ENCODE results near the gene LPCAT2. TPM values are rescaled to one million over a fixed set of nuclear protein-coding genes. Genes with fewer than 3 reads are reported as not detected.

LPCAT2 gene
- total and polyA plus RNA-seq, 2 experiments from 2014 or later: 7.8 to 23.8 TPM

DNA sequence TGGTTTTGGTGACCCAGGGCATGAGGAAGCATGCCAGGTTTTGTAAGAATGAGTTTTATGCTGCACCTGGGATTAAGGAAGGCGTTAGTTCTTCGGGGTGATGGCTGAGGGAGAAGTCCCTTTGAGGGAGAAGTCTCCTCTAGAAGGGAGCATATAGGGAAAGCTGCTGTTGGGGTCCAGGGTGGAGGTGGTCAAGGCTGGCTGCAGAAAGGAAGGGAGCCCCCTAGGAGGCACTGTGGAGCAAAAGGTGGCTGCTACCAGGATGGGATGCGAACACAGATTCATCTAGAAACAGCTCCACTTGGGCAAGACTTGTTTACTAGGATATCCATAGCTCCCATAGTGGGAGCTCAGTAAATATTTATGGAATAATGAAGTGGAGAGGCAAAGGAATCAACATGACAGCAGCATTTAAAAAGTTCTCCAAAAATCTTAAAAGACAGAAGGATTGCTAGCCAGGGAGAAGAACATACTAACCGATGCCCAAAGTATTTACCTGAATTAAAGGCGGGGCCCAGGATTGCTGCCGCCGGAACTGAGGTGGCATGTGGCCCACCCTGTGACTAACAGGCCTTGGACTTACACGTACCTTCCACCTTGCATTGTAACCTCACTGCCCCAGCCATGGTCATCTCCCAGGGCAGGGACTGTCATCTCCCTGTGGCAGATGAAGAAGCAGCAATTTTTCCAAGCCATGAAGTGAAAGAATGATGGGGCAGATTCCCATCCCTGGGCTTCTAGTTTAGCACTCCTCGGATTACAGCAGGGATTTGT, 7.1 kb upstream of the LPCAT2 start:
- H3K79me2 ChIP-seq (replicated peaks; ENCODE audit: insufficient read depth): no peaks in the 10 kb centered on the region
- H4K20me1 ChIP-seq (replicated peaks; ENCODE audit: insufficient read depth): no peaks in the 10 kb centered on the region; the same call in 1 of the 2 replicates
- H3K27ac Mint-ChIP-seq: no peak overlapping the region
- H3K4me3 Mint-ChIP-seq: no peak overlapping the region; the same call in 2 of the 3 replicates
- no peaks in the 10 kb centered on the region; the same call in 1 of the 2 replicates for H3K36me3 ChIP-seq (ENCODE audit: insufficient read depth)
- H3K4me1 Mint-ChIP-seq: no peaks in the 10 kb centered on the region; the same call in 2 of the 3 replicates
- H2AFZ ChIP-seq: no peak overlapping the region
- peak; percentile 55 for DNase-seq (ENCODE audit: low spot score)
- no peaks in the 10 kb centered on the region for H3K27me3 ChIP-seq (ENCODE audit: insufficient read depth)
- H3K36me3 Mint-ChIP-seq (ENCODE audit: low read depth): peaks cover 20% of the 10 kb centered on the region
- peaks cover 5% of the 10 kb centered on the region for H3K4me1 ChIP-seq (ENCODE audit: insufficient read depth)
- ATAC-seq: peak; percentile 76
- H3K9me3 Mint-ChIP-seq: no peaks in the 10 kb centered on the region
- H3K4me2 ChIP-seq: no peak overlapping the region
- TF ChIP-seq, protein P1, sequence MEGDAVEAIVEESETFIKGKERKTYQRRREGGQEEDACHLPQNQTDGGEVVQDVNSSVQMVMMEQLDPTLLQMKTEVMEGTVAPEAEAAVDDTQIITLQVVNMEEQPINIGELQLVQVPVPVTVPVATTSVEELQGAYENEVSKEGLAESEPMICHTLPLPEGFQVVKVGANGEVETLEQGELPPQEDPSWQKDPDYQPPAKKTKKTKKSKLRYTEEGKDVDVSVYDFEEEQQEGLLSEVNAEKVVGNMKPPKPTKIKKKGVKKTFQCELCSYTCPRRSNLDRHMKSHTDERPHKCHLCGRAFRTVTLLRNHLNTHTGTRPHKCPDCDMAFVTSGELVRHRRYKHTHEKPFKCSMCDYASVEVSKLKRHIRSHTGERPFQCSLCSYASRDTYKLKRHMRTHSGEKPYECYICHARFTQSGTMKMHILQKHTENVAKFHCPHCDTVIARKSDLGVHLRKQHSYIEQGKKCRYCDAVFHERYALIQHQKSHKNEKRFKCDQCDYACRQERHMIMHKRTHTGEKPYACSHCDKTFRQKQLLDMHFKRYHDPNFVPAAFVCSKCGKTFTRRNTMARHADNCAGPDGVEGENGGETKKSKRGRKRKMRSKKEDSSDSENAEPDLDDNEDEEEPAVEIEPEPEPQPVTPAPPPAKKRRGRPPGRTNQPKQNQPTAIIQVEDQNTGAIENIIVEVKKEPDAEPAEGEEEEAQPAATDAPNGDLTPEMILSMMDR (conservative IDR thresholded peaks at IDR 0.05; ENCODE audit: low read depth in 2 of 2): peak; percentile 59 to 65
- no peak for TF ChIP-seq POLR2AphosphoS5 (IDR thresholded peaks at IDR 0.05; ENCODE audit: low read depth)
- H3K27me3 Mint-ChIP-seq (ENCODE audit: insufficient read depth, low read depth, poor library complexity): peaks cover 2% of the 10 kb centered on the region
- H3F3A ChIP-seq (replicated peaks; ENCODE audit: low read depth): no peaks in the 10 kb centered on the region
- H3K4me3 ChIP-seq: no peak overlapping the region
- H3K27ac ChIP-seq (ENCODE audit: low read depth): no peak overlapping the region
- H3K9me2 ChIP-seq (ENCODE audit: insufficient read depth): no peaks in the 10 kb centered on the region

DNA sequence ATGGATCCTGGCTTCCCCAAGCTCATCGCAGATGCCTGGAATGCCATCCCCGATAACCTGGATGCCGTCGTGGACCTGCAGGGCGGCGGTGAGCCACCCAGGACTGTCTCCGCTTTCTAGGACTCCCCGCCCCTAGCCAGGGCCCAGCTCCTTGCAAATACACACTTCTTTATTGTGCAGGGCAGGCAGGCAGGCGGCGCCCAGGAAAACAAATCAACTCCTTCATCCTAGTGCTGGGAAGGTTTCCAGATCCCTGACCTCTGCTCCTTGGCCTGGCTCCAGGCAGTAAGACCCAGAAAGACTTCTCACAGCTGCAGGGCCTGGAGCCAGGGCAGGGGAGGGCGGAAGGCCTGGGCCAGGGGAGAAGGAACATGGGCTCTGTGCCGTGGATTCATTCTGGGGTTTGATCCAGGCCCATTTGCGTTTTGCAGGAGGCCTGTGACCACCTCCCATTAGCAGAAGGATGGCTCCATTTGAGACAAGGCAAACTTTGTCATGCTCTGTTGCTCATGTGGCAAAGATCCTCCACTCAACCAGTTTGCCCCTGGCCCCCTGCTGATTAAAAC, 6.0 kb upstream of the LPCAT2 start:
- DNase-seq (ENCODE audit: low spot score) (peak; percentile 49), ATAC-seq (peak; percentile 73)
- H4K20me1 ChIP-seq (replicated peaks; ENCODE audit: insufficient read depth): no peaks in the 10 kb centered on the region; the same call in 1 of the 2 replicates
- no peak overlapping the region for H3K27ac ChIP-seq (ENCODE audit: low read depth)
- TF ChIP-seq ZNF331 (CRISPR knock-in tag; IDR thresholded peaks at IDR 0.05; ENCODE audit: low read depth): no peak
- no peak for TF ChIP-seq NANOG (IDR thresholded peaks at IDR 0.05; ENCODE audit: borderline replicate concordance)
- H3K4me2 ChIP-seq: no peak overlapping the region
- no peaks in the 10 kb centered on the region for H3K9me3 Mint-ChIP-seq
- no peak overlapping the region for H2AFZ ChIP-seq
- no peaks in the 10 kb centered on the region for H3F3A ChIP-seq (replicated peaks; ENCODE audit: low read depth)
- no peaks in the 10 kb centered on the region for H3K27me3 ChIP-seq (ENCODE audit: insufficient read depth)
- no peaks in the 10 kb centered on the region for H3K79me2 ChIP-seq (replicated peaks; ENCODE audit: insufficient read depth)
- H3K36me3 Mint-ChIP-seq (ENCODE audit: low read depth): peaks cover 17% of the 10 kb centered on the region
- no peaks in the 10 kb centered on the region for H3K9me2 ChIP-seq (ENCODE audit: insufficient read depth)
- peaks cover 5% of the 10 kb centered on the region for H3K4me1 ChIP-seq (ENCODE audit: insufficient read depth)
- no peaks in the 10 kb centered on the region; the same call in 1 of the 2 replicates for H3K36me3 ChIP-seq (ENCODE audit: insufficient read depth)
- H3K4me3 Mint-ChIP-seq: no peak overlapping the region
- no peak overlapping the region for H3K4me3 ChIP-seq
- no peak overlapping the region for H3K27ac Mint-ChIP-seq
- H3K27me3 Mint-ChIP-seq (ENCODE audit: insufficient read depth, low read depth, poor library complexity): peaks cover 2% of the 10 kb centered on the region
- no peaks in the 10 kb centered on the region; the same call in 2 of the 3 replicates for H3K4me1 Mint-ChIP-seq

DNA sequence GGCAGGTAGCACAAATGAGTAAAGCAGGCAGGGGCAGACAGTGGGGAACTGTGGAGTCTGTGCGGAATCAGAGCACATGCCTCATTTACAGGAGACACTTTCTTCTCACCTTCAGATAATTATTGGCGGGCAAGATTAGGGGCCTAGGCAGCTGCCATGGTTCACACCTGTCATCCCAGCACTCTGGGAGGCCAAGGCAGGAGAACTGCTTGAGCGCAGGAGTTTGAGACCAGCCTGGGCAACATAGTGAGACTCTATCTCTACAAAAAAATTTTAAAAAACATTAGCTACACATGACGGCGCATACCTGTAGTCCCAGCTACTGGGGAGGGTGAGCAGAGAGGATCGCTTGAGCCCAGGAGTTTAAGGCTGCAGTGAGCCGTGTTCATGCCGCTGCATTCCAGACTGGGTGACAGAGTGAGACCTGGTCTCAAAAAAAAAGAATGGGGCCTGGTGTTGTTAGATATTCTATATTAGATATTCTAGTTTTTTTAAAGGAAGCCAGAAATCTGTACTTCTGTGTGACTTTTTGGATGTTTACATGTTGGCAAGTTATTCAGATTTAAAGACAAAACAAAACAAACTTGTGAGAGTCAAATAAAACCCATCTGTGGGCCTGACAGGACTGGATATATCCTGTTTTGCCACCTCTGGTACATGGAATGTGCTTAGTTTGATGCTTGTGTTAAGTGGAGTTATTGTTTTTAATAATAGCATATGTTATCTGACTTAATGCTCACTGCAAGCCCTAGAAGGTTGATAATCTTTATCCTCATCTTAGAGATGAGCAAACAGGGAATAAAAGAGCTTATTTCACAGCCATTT, 4.9 kb upstream of the LPCAT2 start:
- no peak overlapping the region for H3K27ac ChIP-seq (ENCODE audit: low read depth)
- H3K9me2 ChIP-seq (ENCODE audit: insufficient read depth): no peaks in the 10 kb centered on the region
- no peaks in the 10 kb centered on the region; the same call in 2 of the 3 replicates for H3K4me1 Mint-ChIP-seq
- H4K20me1 ChIP-seq (replicated peaks; ENCODE audit: insufficient read depth): no peaks in the 10 kb centered on the region; the same call in 1 of the 2 replicates
- H3K36me3 ChIP-seq (ENCODE audit: insufficient read depth): no peaks in the 10 kb centered on the region; the same call in 1 of the 2 replicates
- peaks cover 2% of the 10 kb centered on the region for H3K27me3 Mint-ChIP-seq (ENCODE audit: insufficient read depth, low read depth, poor library complexity)
- no peak for DNase-seq (ENCODE audit: low spot score)
- H3K27me3 ChIP-seq (ENCODE audit: insufficient read depth): no peaks in the 10 kb centered on the region
- no peaks in the 10 kb centered on the region for H3K79me2 ChIP-seq (replicated peaks; ENCODE audit: insufficient read depth)
- no peak overlapping the region for H3K27ac Mint-ChIP-seq
- no peak overlapping the region for H3K4me3 ChIP-seq
- no peak overlapping the region for H3K4me2 ChIP-seq
- peaks cover 11% of the 10 kb centered on the region for H3K36me3 Mint-ChIP-seq (ENCODE audit: low read depth)
- no peak overlapping the region for H3K4me3 Mint-ChIP-seq
- no peaks in the 10 kb centered on the region for H3K9me3 Mint-ChIP-seq
- TF ChIP-seq NANOG (IDR thresholded peaks at IDR 0.05; ENCODE audit: borderline replicate concordance): no peak
- TF ChIP-seq, protein P2, sequence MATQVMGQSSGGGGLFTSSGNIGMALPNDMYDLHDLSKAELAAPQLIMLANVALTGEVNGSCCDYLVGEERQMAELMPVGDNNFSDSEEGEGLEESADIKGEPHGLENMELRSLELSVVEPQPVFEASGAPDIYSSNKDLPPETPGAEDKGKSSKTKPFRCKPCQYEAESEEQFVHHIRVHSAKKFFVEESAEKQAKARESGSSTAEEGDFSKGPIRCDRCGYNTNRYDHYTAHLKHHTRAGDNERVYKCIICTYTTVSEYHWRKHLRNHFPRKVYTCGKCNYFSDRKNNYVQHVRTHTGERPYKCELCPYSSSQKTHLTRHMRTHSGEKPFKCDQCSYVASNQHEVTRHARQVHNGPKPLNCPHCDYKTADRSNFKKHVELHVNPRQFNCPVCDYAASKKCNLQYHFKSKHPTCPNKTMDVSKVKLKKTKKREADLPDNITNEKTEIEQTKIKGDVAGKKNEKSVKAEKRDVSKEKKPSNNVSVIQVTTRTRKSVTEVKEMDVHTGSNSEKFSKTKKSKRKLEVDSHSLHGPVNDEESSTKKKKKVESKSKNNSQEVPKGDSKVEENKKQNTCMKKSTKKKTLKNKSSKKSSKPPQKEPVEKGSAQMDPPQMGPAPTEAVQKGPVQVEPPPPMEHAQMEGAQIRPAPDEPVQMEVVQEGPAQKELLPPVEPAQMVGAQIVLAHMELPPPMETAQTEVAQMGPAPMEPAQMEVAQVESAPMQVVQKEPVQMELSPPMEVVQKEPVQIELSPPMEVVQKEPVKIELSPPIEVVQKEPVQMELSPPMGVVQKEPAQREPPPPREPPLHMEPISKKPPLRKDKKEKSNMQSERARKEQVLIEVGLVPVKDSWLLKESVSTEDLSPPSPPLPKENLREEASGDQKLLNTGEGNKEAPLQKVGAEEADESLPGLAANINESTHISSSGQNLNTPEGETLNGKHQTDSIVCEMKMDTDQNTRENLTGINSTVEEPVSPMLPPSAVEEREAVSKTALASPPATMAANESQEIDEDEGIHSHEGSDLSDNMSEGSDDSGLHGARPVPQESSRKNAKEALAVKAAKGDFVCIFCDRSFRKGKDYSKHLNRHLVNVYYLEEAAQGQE (IDR thresholded peaks at IDR 0.05; ENCODE audit: unreplicated experiment): no peak
- TF ChIP-seq, protein P1 (conservative IDR thresholded peaks at IDR 0.05; ENCODE audit: low read depth in 2 of 2): no peak
- TF ChIP-seq POLR2AphosphoS5 (IDR thresholded peaks at IDR 0.05; ENCODE audit: low read depth): no peak
- no peak for ATAC-seq
- peaks cover 5% of the 10 kb centered on the region for H3K4me1 ChIP-seq (ENCODE audit: insufficient read depth)
- H3F3A ChIP-seq (replicated peaks; ENCODE audit: low read depth): no peaks in the 10 kb centered on the region
- no peak overlapping the region for H2AFZ ChIP-seq
